HG03039 (cell line): ENCODE measurements around the gene GAK.
"Not testable (repeated sequence)": the region's sequence is repeated elsewhere in the genome, so short reads cannot be mapped to it uniquely, and the experiment has no call there.

ENCODE experiments used
- ATAC-seq: cut with Tn5 transposase; IDR thresholded peaks from one replicate; pipeline ENCODE4 v1.9.1; 2021; ENCODE audit warnings: mild to moderate bottlenecking, moderate library complexity; ENCODE audit not compliant: unreplicated experiment

GAK gene

DNA sequence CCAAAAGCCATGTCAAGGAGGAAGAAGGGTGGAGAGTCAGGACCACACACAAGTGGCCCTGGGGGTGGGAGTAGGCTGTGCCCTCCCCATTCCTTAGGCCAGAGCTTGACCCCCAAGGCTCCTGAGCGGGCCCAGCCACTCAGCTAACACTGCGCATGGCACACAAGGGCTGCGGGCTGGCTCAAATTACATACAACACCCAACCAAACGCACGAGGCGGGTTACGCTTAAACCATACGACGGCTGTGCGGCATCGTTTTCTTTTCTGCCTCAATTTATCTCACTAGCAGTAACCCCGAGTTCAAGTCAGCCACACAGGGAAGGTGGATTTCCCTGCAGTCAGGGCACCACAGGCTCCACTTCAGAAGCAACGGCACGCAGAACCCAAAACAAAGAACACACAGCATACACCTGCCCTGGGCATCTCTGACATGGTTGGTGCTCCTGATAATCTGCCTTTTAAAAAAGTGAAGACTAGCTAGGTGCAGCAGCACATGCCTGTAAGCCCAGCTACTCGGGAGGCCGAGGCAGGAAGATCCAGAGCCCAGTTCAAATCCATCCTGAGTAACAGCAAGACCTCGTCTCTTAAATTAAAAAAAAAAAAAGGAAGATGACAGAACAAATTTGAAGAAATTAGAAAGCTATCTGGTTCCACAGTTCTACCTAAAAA, 2.9 kb downstream of the GAK start:
- no peak for ATAC-seq

DNA sequence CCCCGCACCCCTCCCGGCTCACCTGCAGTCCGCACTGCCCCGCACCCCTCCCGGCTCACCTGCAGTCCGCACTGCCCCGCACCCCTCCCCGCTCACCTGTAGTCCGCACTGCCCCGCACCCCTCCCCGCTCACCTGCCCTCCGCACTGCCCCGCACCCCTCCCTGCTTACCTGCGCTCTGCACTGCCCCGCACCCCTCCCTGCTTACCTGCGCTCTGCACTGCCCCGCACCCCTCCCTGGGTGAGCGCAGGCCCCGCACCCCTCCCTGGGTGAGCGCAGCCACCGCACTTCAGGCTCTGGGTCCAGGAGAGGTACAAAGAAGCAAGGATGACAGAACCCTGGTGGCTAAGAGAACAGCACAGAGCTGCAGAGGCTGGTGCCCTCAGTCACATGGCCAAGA, 4.5 kb downstream of the GAK start:
- ATAC-seq, result not testable (repeated sequence)

DNA sequence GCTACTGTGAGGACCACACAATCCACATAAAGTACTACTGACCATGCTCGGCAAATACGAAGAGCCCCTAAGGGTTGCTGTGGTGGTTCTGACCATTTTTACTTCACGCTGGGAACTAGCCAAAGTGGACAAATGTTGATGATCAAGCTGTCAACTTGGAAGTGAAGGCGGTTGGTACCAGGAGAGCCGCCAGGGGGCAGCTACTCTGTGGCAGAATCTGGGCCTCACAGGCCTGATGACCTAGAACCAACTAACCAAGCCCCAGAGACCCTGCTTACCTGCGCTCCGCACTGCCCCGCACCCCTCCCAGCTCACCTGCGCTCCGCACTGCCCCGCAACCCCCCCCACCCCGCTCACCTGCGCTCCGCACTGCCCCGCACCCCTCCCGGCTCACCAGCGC, 5.6 kb downstream of the GAK start:
- no peak for ATAC-seq

DNA sequence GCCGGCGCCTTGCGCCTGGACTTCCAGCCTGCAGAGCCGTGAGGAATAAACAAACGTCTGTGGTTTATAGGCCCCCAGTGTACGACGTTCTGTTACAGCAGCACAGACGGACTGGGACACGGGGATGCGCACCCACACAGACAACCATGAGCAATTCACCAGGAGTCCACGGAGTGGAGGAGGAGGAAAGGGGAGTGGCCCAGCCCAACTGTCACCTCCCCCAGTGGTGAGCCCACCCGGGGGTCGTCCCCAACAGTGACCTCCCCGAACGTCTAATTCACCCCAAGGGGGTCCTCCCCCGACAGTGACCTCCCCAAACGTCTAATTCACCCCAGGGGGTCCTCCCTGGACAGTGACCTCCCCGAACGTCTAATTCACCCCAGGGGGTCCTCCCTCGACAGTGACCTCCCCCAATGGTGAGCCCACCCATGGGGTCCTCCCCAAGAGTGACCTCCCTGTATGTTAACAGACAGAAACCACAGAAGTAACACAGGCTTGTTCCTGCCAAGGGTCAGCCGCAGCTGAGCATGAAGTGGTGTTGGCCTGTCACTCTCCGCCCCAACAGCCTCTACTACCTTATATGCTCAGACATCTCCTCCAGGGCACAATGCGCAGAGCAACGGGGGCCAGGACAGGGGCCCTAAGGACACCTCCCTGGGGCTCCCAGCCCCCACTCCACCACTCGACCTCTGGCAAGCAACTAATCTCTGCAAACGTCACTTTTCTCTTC, 6.2 kb downstream of the GAK start:
- no peak for ATAC-seq

DNA sequence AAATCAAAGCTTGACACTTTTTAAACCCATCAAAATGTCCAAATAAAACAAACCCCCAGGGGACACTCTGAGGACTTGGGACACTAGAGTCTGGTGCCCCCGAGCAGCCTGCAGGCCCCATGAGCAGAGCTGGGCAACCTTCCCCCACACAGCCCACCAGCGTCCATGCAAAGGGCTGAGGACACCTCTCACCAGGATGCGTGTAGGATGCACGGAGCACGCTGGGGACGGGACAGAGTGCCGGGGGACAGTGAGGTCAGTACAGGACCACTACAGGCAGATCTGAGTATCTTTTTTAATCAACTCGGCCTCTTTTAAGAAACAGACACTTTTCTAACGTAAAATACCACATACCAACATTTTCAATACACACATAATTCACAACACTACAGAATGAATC, 6.9 kb downstream of the GAK start:
- no peak for ATAC-seq

DNA sequence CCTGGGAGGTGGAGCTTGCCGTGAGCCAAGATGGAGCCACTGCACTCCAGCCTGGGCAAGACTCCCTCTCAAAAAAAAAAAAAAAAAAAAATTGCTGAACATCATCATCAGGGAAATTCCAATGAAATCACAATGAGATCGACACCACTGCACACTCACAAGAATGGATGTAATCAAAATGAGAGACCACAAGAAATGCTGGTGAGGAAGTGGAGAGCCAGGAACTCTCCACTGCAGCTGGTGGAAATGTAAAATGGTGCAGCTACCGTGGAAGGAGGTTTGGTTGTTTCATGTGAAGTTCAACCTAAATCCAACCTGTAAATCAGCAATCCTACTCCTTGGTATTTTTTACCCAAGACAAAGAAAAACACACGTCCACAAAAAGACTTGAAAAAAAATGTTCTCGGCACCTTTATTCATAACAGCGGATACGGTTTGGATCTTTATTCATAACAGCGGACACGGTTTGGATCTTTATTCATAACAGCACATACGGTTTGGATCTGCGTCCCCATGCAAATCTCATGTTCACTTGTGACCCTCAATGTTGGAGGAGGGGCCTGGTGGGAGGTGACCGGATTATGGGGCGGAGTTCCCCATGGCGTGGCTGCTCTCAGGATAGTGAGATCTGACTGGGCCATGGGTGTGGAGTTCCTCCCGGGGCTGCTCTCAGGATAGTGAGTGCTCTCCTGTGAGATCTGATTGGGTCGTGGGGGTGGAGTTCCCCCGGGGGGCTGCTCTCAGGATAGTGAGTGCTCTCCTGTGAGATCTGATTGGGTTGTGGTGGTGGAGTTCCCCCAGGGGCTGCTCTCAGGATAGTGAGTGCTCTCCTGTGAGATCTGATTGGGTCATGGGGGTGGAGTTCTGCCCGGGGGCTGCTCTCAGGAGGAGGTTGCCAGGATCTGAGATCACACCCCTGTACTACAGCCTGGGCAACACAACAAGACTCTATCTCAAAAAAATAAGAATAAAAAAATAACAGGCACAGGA, 7.7 kb downstream of the GAK start:
- ATAC-seq, result no peak

DNA sequence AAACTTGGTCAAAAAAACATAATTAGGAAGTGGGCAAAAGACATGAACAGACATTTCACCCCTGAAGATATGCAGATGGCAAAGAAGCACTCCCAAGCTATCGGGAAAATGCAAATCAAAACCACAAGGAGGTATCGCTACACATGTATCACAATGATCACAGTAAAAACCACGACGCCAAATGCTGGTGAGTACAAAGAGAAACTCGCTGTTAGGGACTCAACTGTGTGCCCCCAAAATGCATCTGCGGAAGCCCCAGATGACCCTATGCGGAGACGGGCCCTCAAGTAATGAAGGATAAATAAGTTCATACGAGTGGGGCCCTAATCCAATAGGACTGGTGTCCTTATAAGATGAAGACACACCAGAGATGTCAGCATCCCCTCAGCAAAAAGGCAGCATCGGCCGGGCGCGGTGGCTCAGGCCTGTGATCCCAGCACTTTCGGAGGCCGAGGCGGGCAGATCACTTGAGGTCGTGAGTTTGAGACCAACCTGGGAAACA, 10.2 kb downstream of the GAK start:
- ATAC-seq, result no peak

DNA sequence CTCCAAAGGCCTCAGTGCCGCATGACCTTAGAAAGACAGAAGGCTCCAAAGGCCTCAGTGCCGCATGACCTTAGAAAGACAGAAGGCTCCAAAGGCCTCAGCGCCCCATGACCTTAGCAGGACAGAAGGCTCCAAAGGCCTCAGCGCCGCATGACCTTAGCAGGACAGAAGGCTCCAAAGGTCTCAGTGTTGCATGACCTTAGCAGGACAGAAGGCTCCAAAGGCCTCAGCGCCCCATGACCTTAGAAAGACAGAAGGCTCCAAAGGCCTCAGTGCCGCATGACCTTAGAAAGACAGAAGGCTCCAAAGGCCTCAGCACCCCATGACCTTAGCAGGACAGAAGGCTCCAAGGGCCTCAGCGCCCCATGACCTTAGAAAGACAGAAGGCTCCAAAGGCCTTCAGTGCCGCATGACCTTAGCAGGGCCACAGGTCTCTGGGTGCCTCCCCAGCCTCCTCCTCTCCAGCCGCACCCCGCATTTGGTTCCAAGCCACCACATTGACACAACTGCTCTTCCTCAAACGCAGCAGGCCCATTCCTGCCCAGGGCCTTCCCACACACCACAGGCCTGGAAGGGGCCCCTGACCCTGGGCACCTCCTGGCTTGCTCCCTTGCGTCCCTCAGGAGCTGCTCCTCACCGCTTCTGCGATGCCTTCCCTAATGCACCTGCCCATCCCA, 13.0 kb downstream of the GAK start:
- not testable (repeated sequence) for ATAC-seq

DNA sequence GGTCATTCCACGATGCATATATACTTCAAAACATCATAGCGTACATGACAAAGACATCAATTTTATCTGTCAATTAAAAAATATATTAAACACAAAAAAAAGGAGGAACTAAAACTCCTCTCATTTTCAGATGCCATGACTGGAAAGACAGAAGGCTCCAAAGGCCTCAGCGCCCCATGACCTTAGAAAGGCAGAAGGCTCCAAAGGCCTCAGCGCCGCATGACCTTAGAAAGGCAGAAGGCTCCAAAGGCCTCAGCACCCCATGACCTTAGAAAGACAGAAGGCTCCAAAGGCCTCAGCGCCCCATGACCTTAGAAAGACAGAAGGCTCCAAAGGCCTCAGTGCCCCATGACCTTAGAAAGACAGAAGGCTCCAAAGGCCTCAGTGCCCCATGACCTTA, 13.5 kb downstream of the GAK start:
- ATAC-seq, result not testable (repeated sequence)

DNA sequence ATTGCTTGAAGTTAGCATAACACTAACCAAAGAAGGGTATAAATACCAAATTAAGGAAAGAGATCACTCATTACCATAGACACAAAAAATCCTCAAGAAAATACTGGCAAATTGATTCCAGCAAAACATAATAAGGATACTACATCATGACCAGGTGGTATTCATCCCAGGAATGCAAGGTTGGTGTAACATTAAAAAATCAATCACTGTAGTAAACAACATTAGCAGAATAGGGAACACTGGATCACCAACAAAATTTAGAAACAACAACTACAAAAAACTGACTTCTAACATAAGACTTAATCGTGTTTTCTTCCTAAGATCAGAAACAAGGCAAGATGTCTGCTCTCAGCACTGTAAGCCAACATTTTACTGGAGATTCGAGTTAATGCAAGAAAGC, 14.1 kb downstream of the GAK start:
- ATAC-seq, result no peak

DNA sequence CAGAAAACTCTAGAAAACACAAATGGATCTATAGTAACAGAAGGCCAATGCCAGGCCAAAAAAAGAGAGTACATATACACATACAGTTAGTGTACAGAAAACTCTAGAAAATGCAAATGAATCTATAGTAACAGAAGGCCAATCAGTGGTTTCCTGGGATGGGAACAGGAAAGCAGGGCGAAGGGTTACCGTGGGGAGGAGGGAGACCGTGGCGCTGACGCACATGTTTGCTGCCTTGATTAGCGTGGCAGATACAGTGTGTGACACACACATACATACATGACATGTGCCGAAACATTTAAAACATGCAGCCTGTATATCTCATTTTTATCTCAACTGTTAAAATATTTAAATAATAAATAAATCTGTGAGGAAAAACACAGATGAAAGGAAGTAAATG, 14.7 kb downstream of the GAK start:
- no peak for ATAC-seq

DNA sequence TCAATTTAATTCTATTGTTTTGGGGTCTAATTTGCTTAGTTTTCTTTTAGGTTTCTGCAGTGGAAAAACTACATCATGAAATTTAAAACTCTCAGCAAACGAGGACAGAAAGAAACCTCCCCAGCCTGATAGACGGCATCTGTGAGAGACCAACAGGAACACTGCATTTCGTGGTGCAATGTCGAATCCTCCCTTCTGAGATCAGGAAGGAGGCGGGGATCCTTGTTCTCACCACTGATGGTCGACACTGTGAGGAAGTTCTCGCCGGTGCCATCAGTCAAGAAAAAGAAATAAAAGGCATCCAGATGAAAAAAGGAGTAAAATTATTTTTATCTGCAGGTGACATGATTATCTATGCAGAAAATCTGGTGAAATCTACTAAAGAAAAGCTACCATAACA, 16.5 kb downstream of the GAK start:
- no peak for ATAC-seq

DNA sequence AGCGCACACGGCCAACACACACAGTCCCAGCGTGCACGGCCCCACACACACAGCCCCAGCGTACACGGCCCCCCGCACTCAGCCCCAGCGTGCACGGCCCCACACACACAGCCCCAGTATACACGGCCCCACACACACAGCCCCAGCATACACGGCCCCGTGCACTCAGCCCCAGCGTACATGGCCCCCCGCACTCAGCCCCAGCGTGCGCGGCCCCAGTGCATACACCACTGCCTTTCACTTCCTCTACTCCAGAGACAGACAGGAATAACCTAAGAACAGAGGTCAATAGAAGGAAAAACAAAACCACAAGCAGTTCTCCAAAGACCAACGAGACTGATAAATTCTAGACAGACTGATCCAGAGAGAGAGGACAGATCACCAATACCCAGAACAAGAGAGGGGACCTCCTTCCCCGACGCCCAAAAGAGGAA, 17.1 kb downstream of the GAK start:
- ATAC-seq, result no peak

DNA sequence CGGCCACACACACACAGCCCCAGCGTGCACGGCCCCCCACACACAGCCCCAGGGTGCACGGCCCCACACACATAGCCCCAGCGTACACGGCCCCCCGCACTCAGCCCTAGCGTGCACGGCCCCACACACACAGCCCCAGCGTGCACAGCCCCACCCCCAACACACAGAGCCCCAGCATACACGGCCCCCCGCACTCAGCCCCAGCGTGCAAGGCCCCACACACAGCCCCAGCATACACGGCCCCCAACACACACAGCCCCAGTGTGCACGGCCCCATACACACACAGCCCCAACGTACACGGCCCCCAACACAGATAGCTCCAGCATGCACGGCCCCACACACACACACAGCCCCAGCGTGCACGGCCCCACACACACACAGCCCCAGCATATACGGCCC, 17.6 kb downstream of the GAK start:
- no peak for ATAC-seq

DNA sequence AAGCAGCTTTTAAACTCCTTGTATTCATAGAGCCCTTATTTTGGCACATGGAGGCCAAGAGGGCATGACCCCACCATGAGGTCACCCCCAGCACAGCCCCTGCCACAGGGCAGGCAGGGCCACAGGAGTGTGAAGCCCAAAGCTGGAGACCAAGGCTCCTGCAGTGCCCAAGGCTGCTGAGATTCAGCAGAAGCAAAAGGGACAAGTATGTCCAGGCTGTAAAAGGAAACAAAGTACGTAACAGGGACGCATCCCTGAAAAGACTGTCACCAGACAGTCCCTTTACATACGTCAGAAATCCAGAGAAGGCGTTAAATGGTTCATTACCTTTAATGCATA, 18.9 kb downstream of the GAK start:
- no peak for ATAC-seq

DNA sequence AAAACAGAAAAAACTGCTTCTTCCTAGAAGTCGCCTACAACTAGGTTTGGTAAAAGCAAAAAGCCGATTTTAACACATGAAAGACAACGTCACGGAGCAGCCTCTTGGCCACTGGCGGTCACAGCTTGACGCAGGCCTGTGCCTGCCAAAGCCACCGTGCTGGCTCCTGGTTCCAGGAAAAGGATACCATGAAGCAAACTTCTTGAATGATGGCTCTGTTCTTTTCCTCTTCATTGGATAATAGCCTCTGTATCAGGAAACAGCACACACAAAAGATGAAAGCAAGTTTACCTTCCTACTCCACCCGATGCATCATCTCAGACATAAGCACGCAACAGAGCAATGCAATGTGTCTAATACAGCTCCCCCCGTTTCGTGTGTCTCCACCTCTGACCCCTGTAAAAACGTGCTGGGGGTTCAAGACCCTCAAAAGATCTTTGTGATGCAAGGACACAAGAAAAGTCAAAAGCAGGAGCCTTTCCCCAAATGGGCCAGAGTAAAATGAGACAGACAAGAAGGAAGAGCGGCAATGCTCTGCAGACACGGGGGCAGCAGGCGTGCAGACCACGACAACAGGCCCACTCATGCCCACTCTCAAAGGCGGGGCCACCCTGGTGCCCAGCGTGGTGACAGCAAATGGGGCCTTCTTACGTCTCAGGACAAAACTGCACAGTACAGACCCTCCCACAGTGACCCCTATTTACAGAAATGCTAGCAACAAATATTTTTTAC, 19.4 kb downstream of the GAK start:
- ATAC-seq, result no peak

DNA sequence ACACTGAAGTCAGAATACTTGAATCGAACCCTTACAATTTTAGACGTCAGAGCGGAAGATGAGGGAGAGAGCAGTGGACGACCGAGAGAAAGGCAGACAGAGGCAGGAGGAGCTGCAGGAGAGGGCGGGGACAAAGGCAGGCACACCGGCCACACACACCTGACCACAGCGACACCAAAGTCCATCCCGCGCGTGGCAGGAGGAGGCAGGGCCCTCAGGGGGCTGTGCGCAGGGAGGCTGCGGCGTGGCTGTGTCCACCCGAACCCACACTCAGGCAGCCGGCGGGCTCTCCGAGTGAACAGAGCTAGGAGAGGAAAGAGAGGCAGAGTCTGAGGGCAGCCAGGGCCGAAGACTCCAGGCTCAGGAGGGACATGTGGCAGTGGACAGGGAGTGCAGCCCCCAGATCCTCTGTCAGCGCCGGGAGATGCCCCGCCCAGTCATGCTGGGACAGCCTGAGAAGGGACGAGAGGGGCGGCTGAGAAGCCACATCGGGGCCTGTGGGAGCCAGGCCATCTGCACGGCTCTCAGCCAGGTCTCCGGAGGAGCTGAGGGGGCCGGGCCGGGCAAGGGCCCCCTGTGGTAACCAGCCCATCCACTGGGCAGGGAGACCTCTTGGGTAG, 20.1 kb downstream of the GAK start:
- ATAC-seq, result no peak

DNA sequence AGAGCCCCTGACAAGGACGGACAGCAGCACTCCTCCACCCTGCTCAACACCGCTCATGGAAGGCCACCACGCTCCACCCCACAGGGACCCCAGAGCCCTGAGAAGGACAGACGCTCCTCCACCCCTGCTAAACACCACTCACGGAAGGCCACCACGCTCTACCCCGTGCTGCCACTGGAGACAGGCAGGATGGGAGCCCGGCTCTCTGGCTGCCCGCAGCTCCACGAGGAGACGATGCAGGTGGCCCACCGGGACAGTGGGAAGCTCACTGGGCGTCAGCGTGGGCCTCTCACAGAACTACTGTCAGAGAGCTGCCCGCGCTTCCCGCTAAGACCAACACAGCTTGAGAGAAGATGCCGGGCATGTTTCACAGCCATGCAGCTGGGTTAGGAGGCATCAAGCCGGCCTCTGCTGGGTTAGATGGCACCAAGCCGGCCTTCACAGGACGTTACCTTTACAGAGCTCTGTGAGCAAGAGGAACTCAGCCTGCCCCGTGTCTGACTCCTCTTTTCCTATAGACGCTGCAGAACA, 20.8 kb downstream of the GAK start:
- ATAC-seq, result no peak

DNA sequence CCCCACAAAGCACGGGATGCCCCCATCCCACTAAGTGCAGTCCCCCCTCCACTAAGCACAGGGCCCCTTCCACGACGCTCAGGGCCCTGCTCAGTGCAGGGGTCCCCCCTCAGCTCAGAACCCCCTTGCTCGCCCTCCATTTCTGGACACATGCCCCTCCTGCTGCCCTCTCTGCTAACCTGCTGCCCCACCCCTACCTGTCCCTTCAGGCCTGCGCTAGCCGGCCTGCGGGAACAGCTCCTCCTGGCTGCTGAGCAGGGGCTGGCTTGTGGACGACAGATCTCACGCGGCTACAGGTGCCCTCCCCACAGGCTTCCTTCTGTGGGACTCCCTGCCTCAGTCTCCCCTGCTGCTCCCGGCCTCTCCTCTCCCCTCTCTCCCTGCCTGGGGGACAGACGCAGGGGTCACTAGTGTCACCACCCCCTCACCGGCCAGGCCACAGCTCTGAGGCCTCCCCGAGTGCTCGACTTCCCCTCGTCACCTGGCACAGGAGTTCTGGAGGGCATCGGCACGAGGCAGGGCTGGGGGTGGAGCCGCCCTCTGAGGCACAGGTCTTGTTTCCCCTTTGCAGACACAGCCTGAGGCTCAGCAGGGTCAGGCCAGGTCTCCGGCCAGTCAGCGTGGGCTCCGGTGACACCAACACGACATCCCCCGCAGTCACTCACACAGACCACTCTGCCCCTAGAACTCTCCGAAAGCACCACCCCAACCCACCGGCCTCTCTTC, 21.6 kb downstream of the GAK start:
- no peak for ATAC-seq
